Measurements from ENCODE around the gene GRID2.

DNA sequence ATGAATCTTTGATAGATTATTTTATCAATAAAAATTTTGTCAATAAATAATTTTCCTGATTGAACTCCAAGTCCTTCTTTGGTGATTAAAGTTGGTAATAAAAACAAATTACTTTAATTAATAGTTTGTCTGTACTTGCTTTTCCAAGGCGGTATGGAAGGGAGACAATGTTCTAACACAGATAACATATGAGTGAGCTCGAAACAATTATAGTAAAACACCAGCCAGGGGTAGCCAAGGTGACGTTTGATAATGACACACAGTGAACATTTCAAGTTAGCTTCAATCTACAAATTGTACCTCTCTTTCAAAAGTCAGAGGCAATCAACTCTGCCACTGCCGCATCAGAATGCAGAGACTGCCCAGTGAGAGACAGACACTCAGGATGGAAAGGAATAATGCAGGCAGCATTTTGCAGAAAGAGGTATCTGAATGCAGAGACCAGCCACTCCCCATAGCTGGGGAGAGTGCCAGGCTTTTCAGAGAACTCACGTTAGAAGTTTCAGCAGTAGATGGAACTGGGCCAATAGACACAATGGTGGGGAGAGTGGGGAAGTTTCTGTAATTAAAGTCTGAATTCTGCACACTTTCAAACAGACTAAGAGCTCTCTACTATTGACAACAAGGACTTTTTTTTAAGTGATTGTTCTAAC, 1506.7 kb downstream of the GRID2 start:
- TF ChIP-seq SIN3A (IDR thresholded peaks at IDR 0.05; ENCODE audit: borderline replicate concordance, insufficient read depth, low read length), result no peak
- TF ChIP-seq POLR2AphosphoS5 (IDR thresholded peaks at IDR 0.05; ENCODE audit: low read depth, low read length), result no peak
